Measurements from ENCODE around the gene RBM42.
"Not testable (repeated sequence)": the region's sequence is repeated elsewhere in the genome, so short reads cannot be mapped to it uniquely, and the experiment has no call there.

Gene RBM42

GRCh38 chr19:35654828-35655227 is 26.0 kb downstream of the RBM42 start:
- DNase-seq (ENCODE audit: low read depth in 2 of 2): not testable (repeated sequence)

- no peak for DNase-seq (ENCODE audit: low read depth in 2 of 2)
These were observed 26.8 kb downstream of the RBM42 start for GRCh38 chr19:35655600-35655999.

- no peak for DNase-seq (ENCODE audit: low read depth in 2 of 2)
These were observed 27.9 kb downstream of the RBM42 start for GRCh38 chr19:35656700-35657099.

- DNase-seq (ENCODE audit: low read depth in 2 of 2): no peak
These were observed 29.3 kb downstream of the RBM42 start for GRCh38 chr19:35657904-35658700.

- DNase-seq (ENCODE audit: low read depth in 2 of 2): no peak
These were observed 33.1 kb downstream of the RBM42 start for GRCh38 chr19:35661995-35662340.

- no peak for DNase-seq (ENCODE audit: low read depth in 2 of 2)
These were observed 35.1 kb downstream of the RBM42 start for GRCh38 chr19:35663981-35664380.

GRCh38 chr19:35665157-35665556 is 36.3 kb downstream of the RBM42 start:
- no peak for DNase-seq (ENCODE audit: low read depth in 2 of 2)

- no peak for DNase-seq (ENCODE audit: low read depth in 2 of 2)
These were observed 36.8 kb downstream of the RBM42 start for GRCh38 chr19:35665604-35666003.

- DNase-seq (ENCODE audit: low read depth in 2 of 2): no peak
These were observed 37.5 kb downstream of the RBM42 start, which contains the start of gene UPK1A for GRCh38 chr19:35666251-35666913. Gene UPK1A, plus strand, starts transcription at chr19:35666517. Its CDS starts 296 bp downstream, at chr19:35666813.

GRCh38 chr19:35669566-35669965 is 40.7 kb downstream of the RBM42 start:
- no peak for DNase-seq (ENCODE audit: low read depth in 2 of 2)

GRCh38 chr19:35669974-35670373 is 41.1 kb downstream of the RBM42 start:
- no peak for DNase-seq (ENCODE audit: low read depth in 2 of 2)

- no peak for DNase-seq (ENCODE audit: low read depth in 2 of 2)
These were observed 41.9 kb downstream of the RBM42 start for GRCh38 chr19:35670686-35671085.

GRCh38 chr19:35671818-35672217 is 43.0 kb downstream of the RBM42 start:
- DNase-seq (ENCODE audit: low read depth in 2 of 2): no peak

- peak in 1 of 2 donors; percentile 7 for DNase-seq (ENCODE audit: low read depth in 2 of 2)
These were observed 44.4 kb downstream of the RBM42 start for GRCh38 chr19:35673121-35673804.

- no peak for DNase-seq (ENCODE audit: low read depth in 2 of 2)
These were observed 46.8 kb downstream of the RBM42 start for GRCh38 chr19:35675589-35676140.
